Measurements from ENCODE around the gene RFX8.
A peak's percentile ranks its signal among the peaks of the same experiment; 100 is the strongest.
"Not testable (repeated sequence)": the region's sequence is repeated elsewhere in the genome, so short reads cannot be mapped to it uniquely, and the experiment has no call there.

The RFX8 gene

DNA sequence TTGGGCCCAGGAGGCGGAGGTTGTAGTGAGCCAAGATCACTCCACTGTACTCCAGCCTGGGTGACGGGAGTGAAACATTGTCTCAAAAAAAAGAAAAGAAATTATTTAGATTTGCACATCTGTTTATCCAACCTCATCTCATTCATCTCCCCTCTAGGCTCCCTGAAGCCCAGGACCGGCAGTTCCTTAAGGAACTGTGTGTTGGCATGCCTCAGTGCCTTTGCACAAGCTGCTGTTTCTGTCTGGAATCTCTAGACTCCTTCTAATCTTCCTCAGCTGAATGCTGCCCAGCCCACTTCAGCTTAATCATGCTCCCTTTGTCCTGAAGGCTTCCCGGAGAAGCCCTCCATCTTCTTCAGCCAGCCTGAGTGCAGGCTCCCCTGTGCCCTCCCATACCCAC, 10.9 kb upstream of the RFX8 start:
- no peak for DNase-seq

GRCh38 chr2:101480764-101481163, 5.9 kb upstream of the RFX8 start:
- no peak for DNase-seq

GRCh38 chr2:101479810-101480209, 4.9 kb upstream of the RFX8 start:
- no peak for DNase-seq

DNA sequence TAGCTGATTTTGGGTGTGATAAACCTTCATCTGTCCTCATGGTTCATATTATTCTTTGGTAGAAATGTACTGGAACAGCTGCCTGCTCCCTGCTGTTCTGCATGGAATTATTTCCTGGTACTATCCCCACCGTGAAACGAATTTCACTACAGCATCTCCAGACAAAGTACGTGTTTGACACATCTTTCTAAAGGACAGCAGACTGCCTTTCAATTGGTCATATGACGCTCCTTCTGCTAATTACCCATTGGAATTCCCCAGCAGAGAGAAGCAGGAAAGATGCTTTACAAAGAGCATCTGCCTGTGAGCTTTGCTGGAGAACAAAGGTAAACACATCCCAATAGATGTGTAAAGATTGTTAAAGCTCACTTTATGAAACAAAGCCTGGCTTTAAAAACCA, 4.4 kb upstream of the RFX8 start:
- no peak for DNase-seq

GRCh38 chr2:101478181-101479001, 3.5 kb upstream of the RFX8 start:
- DNase-seq = no peak

GRCh38 chr2:101477556-101477955, 2.6 kb upstream of the RFX8 start:
- DNase-seq = no peak

DNA sequence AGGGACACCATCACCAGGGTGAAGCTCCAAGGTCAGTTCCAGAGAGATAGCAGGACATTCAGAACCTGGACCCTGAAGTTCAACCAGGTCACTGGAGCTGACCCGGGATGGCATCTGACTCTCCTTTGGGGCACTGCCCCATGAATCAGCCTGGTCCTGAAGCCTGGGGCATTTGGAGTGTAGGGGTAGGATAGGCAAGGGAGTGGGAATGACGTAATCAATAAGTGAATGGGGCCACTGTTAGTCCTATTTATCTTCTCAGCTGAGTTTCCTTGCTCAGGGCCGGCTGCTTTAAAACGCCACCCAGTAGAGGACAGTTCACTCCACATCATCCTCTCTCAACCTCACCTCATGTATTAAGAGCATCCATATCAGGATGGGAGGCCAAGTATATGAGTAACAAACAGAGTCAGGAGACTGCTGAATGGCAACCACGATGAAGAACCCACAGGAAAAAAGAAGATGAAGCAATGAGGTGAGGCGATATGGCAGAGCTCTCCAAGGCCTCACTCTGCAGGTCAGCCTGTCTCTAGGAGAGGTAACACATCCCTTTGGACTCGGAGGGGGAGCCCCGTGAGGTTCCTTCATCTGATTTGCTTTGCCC, 1.8 kb upstream of the RFX8 start:
- no peak for DNase-seq

- peak; percentile 22 for DNase-seq
Measured at GRCh38 chr2:101473911-101474701, 806 bp downstream of the RFX8 start.

GRCh38 chr2:101473591-101473910, 1.4 kb downstream of the RFX8 start:
- no peak for DNase-seq

DNA sequence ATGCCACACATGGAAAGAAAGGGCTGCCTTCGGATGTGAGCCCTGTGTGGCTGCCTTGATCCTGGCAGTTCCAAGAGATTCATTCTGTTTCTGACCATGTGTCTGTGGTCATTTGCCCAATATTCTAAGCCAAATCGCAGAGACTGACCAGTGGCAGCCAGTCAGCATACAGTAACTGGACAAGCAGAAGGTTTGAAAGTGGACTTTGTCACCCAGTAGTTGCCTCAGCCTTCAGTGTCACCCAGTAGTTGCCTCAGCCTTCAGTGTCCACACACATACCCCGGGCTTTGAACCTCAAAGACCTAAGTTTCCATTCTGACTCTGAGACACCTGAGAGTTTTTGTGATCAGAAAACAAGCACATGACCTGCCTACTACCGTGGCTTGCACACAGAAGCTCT, 5.0 kb downstream of the RFX8 start:
- DNase-seq = no peak

GRCh38 chr2:101467306-101467705, 7.6 kb downstream of the RFX8 start:
- DNase-seq = no peak

DNA sequence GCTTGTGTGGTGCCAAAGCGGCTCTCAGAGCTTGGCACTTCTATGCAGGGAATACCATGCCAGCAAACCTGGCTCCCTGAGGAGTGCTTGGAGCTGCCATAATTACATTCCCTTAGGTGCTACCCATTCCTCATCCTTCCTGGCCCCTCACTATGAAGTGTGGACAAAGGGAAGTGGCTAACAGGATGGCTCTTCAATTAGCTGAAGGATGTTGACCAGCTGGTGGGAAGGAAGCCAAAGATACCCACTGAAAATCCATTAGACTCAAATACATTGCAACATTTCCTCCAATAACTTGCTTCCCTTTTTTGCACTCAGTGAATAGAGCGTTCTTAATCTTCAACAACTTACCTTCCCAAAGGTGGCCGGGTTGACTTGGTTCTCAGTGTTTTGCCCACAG, 8.5 kb downstream of the RFX8 start:
- no peak for DNase-seq

DNA sequence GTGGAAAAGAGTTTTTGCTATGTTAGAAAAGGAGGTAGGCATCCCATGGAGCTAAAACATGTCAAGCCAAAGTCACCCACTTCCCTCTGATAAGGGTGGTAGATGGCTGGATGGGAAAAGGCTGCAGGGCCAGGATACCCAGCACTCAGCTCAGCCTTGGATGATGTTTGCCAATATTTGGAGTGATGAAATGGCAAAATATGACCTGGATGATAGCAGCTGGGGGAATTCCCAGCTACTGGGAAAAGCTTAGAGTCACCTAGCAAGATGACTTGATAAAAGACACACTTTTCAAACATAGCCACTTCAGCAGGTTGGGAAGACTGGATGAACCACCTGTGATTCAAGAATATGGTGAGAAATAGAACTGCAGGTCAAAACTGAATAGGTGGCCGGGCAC, 10.1 kb downstream of the RFX8 start:
- no peak for DNase-seq

GRCh38 chr2:101463911-101464641, 10.8 kb downstream of the RFX8 start:
- no peak for DNase-seq

DNA sequence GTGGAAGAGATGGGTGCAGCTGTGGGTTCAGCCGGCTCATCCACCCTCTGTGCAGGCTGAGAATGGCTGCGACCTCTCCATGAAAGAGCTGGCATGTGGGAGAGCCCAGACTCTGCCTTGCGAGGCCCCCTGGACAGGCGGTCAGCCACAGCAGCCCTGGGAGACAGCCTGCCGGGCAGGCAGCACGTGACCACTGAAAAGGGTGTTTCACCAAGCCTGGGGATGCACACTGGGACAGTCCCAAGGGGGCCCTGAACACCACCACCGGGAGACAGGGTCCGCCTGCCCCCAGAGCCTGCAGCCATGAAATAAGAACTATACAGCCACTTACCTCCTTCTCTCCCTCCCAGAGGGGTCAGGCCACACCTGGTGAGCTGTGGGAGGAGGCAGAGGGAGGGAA, 11.5 kb downstream of the RFX8 start:
- DNase-seq = no peak

GRCh38 chr2:101461381-101461780, 13.5 kb downstream of the RFX8 start:
- no peak for DNase-seq

DNA sequence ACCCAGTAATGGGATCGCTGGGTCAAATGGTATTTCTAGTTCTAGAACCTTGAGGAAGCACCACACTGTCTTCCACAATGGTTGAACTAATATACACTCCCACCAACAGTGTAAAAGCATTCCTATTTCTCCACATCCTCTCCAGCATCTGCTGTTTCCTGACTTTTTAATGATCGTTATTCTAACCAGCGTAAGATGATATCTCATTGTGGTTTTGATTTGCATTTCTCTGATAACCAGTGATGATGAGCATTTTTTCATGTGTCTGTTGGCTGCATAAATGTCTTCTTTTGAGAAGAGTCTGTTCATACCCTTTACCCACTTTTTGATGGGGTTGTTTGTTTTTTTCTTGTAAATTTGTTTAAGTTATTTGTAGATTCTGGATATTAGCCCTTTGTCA, 20.5 kb downstream of the RFX8 start:
- DNase-seq = not testable (repeated sequence)

DNA sequence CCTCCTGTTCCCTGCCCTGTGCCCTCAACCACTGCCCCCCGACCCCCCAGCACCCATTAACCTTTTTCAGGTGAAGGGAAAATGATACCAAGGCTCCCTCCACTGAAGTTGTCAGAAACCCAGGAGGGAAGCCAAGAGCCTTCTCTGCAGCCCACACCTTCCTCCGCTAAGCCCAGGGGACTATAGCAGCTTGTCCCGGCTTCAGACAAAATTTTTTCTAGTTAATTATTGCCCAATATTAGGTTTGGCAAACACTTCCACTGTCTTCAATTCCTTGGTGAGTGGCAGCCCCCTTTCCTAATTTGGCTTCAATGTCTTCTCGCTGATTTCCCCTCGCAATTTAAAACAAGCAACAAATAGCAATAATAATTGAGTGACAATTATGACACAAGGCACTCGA, 23.9 kb downstream of the RFX8 start:
- DNase-seq = no peak

- no peak for DNase-seq
Measured at GRCh38 chr2:101446869-101447268, 28.0 kb downstream of the RFX8 start.

GRCh38 chr2:101442667-101443061, 32.2 kb downstream of the RFX8 start:
- no peak for DNase-seq

DNA sequence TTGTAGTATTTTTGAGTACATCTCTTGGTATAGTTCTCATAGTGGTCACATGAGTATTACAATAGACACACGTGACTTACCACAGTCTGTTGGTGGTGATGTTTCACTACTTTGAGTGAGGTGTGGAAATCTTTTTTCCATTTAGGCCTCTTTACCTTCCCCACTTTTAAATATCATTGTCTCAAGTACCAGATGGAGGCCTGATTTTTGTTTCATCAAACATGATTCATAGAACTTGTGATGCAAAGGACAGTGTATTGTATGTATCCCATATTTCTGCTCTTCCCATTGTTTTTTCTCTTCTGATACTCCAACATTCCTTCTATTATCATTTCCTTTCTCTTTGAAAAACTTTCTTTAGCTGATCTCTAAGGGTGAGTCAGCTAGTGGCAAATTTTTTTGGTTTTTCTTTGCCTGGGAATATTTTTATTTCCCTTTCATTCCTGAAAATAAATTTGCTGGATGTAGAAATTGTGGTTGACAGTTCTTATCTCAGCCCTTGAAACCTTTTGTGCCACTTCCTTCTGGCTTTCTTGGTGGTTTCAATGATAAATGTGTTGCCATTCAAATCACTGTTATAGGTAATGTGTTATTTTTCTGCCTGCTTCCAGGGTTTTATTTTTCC, 32.8 kb downstream of the RFX8 start:
- DNase-seq = no peak

DNA sequence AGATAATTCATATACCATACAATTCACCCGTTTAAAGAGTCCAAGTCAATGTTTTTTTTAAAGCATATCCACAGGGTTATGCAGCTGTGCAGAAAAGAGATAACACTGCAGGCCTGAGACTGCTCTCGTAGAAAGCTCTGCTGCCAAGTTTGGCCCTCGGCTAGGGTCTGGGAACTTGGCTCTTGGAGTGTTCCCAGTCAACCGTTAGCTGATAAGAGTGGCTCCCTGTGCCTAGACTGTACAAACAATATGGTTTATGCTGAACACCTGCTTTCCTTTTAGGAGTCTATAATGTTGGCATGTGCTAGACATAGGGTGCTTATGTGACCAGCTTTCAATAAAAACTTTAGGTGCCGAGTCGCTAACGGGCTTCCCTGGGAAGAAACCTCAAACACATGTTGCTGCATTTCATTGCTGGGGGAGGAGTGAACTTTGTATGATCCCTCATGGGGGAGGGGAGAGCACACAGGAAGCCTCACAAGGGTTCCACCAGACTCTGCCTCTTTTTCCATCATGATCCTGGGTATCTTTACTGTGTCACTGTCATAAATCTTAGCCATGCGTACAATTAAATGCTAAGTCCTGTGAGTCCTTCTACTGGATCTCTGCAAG, 34.7 kb downstream of the RFX8 start:
- no peak for DNase-seq

GRCh38 chr2:101439716-101440115, 35.2 kb downstream of the RFX8 start:
- no peak for DNase-seq

Measured in stimulated activated CD4-positive, alpha-beta T cell treated with anti-CD3 and anti-CD28 coated beads, Interleukin-12 subunit alpha, Interleukin-12 subunit beta, amount 100 ng/mL, for 4 hours (primary cell).